GM12892 (cell line): Measurements from ENCODE around the gene ODC1. TPM values are rescaled to one million over a fixed set of nuclear protein-coding genes. Genes with fewer than 3 reads are reported as not detected.
"Not testable (repeated sequence)": the region's sequence is repeated elsewhere in the genome, so short reads cannot be mapped to it uniquely, and the experiment has no call there.

Experiments used
- DNase-seq: peaks from one replicate; pipeline ENCODE4 v3.0.0; 2011; ENCODE audit not compliant: insufficient read length
- FAIRE-seq: peaks from 2 replicates; lab custom pipeline; 2011; peaks lifted over from hg19 to GRCh38; lab: Jason Lieb, UNC
- POLR2A ChIP-seq: IDR thresholded peaks from 2 replicates; pipeline ENCODE4 v1.6.1; 2011; ENCODE audit warnings: low read depth, low read length, control low read depth
- POLR2AphosphoS5 ChIP-seq: IDR thresholded peaks from 2 replicates; pipeline ENCODE4 v1.6.1; 2011; ENCODE audit warnings: low read depth, low read length, control low read depth
- TAF1 ChIP-seq: IDR thresholded peaks from 2 replicates; pipeline ENCODE4 v1.6.1; 2011; ENCODE audit warnings: low read depth, mild to moderate bottlenecking, control low read depth, low read length, borderline replicate concordance
- polyA plus RNA-seq: library from polyadenylated mRNA; unstranded; fragments of >200 nt; gene quantifications from one replicate; pipeline ENCODE4 v1.2.1, GENCODE V29; 2012; ENCODE audit warnings: missing spikeins, inconsistent platforms; ENCODE audit not compliant: missing spikeins

The ODC1 gene
- polyA plus RNA-seq: 220 TPM

- no peak for FAIRE-seq
- DNase-seq: no peak
- TF ChIP-seq POLR2A (peak; percentile 88), TAF1 (peak; percentile 51; the same call in 1 of the 2 replicates), POLR2AphosphoS5 (peak; percentile 46; the same call in 1 of the 2 replicates)
Measured at GRCh38 chr2:10447895-10448575, at the start of gene ODC1. ODC1 (minus strand) TSS chr2:10448327; CDS start chr2:10445032, 3,295 bp downstream.

GRCh38 chr2:10497797-10498251, 49.7 kb upstream of the ODC1 start:
- DNase-seq: no peak
- TF ChIP-seq POLR2AphosphoS5: no peak
- no peak for FAIRE-seq

- FAIRE-seq: no peak
- DNase-seq: no peak
- no peak for TF ChIP-seq TAF1
- TF ChIP-seq POLR2AphosphoS5: no peak
Measured at GRCh38 chr2:10495988-10496313, 47.8 kb upstream of the ODC1 start.

- TF ChIP-seq POLR2AphosphoS5 (no peak), POLR2A (no peak), TAF1 (no peak)
- DNase-seq (no peak), FAIRE-seq (no peak)
Measured at GRCh38 chr2:10495311-10495987, 47.3 kb upstream of the ODC1 start.

GRCh38 chr2:10494351-10495066, 46.4 kb upstream of the ODC1 start:
- FAIRE-seq: no peak
- no peak for TF ChIP-seq TAF1
- TF ChIP-seq POLR2AphosphoS5: no peak
- no peak for TF ChIP-seq POLR2A
- no peak for DNase-seq

- FAIRE-seq: no peak
- TF ChIP-seq POLR2A: no peak
- TF ChIP-seq POLR2AphosphoS5: no peak
- no peak for TF ChIP-seq TAF1
- DNase-seq: peak; percentile 60
Measured at GRCh38 chr2:10493634-10494281, 45.6 kb upstream of the ODC1 start.

GRCh38 chr2:10493075-10493633, 45.0 kb upstream of the ODC1 start:
- TF ChIP-seq TAF1: no peak
- DNase-seq (no peak), FAIRE-seq (no peak)

- FAIRE-seq (no peak), DNase-seq (no peak)
- TF ChIP-seq POLR2A: no peak
- no peak for TF ChIP-seq TAF1
- TF ChIP-seq POLR2AphosphoS5: no peak
Measured at GRCh38 chr2:10490806-10491291, 42.7 kb upstream of the ODC1 start.

- DNase-seq (no peak), FAIRE-seq (no peak)
- no peak for TF ChIP-seq POLR2AphosphoS5
- TF ChIP-seq TAF1: no peak
Measured at GRCh38 chr2:10489842-10490555, 41.9 kb upstream of the ODC1 start.

GRCh38 chr2:10488142-10488541, 40.0 kb upstream of the ODC1 start:
- not testable (repeated sequence) for FAIRE-seq, DNase-seq

GRCh38 chr2:10487741-10488104, 39.6 kb upstream of the ODC1 start:
- not testable (repeated sequence) for DNase-seq, FAIRE-seq
